Duodenal mucosa (tissue), 2 donors: ENCODE measurements around the gene FCHSD2.

Experiments used
- H3K27ac ChIP-seq: one replicate; pipeline ENCODE4 v1.7.0; 2013; ENCODE audit warnings: low read depth, low read length
- H3K27me3 ChIP-seq, 2 donors: one replicate each; pipeline ENCODE4 v1.7.0; 2013; ENCODE audit warnings: low read length in 2 of 2, control low read depth in 1 of 2; ENCODE audit not compliant: insufficient read depth in 2 of 2, control insufficient read depth in 1 of 2
- H3K36me3 ChIP-seq, 2 donors: one replicate each; pipeline ENCODE4 v1.7.0; 2013; ENCODE audit warnings: low read length in 2 of 2, control low read depth in 1 of 2; ENCODE audit not compliant: insufficient read depth in 2 of 2, control insufficient read depth in 1 of 2
- H3K4me1 ChIP-seq, 2 donors: one replicate each; pipeline ENCODE4 v1.7.0; 2013; ENCODE audit warnings: low read length in 2 of 2, control low read depth in 1 of 2; ENCODE audit not compliant: insufficient read depth in 2 of 2, control insufficient read depth in 1 of 2
- H3K4me3 ChIP-seq, 2 donors: one replicate each; pipeline ENCODE4 v1.7.0; 2013; ENCODE audit warnings: low read length in 2 of 2, low read depth in 1 of 2
- H3K9ac ChIP-seq, 2 donors: one replicate each; pipeline ENCODE4 v1.7.0; 2013; ENCODE audit warnings: low read length in 2 of 2, low read depth in 1 of 2
- H3K9me3 ChIP-seq, 2 donors: one replicate each; pipeline ENCODE4 v1.7.0; 2013; ENCODE audit warnings: low read length in 2 of 2, control low read depth in 1 of 2; ENCODE audit not compliant: control insufficient read depth in 1 of 2

FCHSD2 gene

DNA sequence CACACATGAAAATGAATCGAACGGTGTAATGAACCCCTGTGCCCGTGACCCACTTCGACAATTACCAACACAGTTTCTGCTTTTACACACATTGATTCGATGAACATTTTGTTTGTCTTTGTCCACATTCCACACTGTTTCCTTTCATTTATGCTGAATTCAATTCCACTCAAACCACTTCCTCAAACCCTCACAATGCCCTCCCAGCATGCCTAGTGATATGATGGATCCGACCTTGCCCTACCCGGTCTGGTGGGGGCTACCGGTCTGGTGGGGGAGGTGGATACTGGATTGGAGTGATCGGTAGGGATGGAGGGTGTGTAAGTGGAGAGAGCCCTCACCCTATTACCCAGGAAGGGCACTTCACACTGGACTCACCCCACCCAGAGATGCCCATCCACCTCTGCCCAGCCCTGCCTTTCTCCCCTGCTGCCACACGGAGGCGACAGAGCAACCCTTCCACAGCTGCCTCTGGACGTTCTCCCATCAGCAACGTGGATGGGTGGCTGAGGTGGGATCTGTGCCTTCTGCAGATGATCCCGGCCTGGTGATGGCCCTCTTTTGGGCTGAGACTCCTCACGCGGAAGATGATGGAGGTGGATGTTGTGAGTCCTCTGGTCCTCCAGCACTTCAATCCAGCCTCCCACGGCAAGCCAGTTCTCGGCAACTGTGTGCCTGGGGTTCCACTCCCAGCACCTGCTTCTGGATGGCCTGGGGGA is 43.0 kb upstream of the FCHSD2 start:
- H3K9ac ChIP-seq, result no peak overlapping the region
- H3K4me1 ChIP-seq, result peaks cover 21 to 22% of the 10 kb centered on the region in 2 donors
- peak overlapping the region in 1 of 2 donors; percentile 1 for H3K4me3 ChIP-seq
- H3K27ac ChIP-seq, result no peak overlapping the region
- no peaks in the 10 kb centered on the region for H3K36me3 ChIP-seq
- no peaks in the 10 kb centered on the region for H3K9me3 ChIP-seq
- H3K27me3 ChIP-seq, result no peaks in the 10 kb centered on the region

- no peaks in the 10 kb centered on the region for H3K36me3 ChIP-seq
- no peak overlapping the region for H3K27ac ChIP-seq
- no peaks in the 10 kb centered on the region for H3K27me3 ChIP-seq
- H3K4me1 ChIP-seq, result peaks cover 23 to 25% of the 10 kb centered on the region in 2 donors
- H3K4me3 ChIP-seq, result no peak overlapping the region
- H3K9ac ChIP-seq, result no peak overlapping the region
- H3K9me3 ChIP-seq, result no peaks in the 10 kb centered on the region
Observed at GRCh38 chr11:73182824-73183321, 40.8 kb upstream of the FCHSD2 start.

DNA sequence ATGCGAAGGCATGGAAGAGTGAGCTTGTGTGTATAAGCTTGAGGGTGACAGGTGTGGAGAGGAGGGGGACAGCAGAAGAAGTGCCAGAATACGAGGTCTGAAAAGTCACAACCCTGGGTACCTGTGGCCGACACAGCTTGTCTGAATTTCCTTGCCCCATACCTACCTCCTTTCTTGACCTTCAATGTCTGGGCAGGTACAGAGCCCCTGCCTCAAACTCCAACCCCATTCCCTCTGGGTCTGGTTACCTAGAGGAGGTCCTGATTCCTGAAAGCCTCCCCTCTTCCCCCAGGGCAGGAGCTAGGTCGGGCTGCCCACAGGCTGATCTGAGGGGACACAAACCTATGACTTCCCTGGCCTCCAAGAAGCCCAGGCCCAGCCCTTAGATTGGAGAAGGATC is 36.6 kb upstream of the FCHSD2 start:
- Histone ChIP-seq H3K27me3 (no peaks in the 10 kb centered on the region), H3K36me3 (no peaks in the 10 kb centered on the region), H3K4me3 (no peak overlapping the region), H3K27ac (no peak overlapping the region), H3K9ac (no peak overlapping the region), H3K9me3 (no peaks in the 10 kb centered on the region), H3K4me1 (peaks cover 36 to 37% of the 10 kb centered on the region in 2 donors)

- no peak overlapping the region for H3K4me3 ChIP-seq
Observed at GRCh38 chr11:73177778-73178539, 35.8 kb upstream of the FCHSD2 start.

DNA sequence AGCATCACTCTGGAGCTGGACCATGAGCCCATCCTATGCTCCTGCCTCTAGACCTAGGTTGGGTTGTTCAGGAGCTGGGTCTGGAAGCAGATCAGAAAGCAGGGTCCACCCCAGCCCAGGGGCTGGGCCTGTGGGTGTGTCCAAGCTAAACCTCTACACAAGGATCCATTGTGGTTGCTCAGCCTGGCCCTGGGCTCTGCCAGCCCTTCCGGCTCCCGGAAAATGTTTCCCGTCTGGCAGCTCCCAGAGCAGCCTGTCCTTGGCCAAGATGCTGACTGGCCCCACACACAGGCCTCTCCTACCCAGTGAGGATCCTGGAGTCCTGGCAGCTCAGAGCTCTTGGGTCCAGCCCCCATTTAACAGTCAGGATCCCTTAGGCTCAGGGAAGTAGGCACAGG is 35.3 kb upstream of the FCHSD2 start:
- H3K4me3 ChIP-seq, result no peak overlapping the region
- peaks cover 25 to 27% of the 10 kb centered on the region in 2 donors for H3K4me1 ChIP-seq
- no peak overlapping the region for H3K9ac ChIP-seq
- no peaks in the 10 kb centered on the region for H3K9me3 ChIP-seq
- H3K27ac ChIP-seq, result no peak overlapping the region
- H3K36me3 ChIP-seq, result no peaks in the 10 kb centered on the region
- H3K27me3 ChIP-seq, result no peaks in the 10 kb centered on the region

More at GRCh38 chr11:73177778-73178539, 35.8 kb upstream of the FCHSD2 start:
- Histone ChIP-seq H3K9me3 (no peaks in the 10 kb centered on the region), H3K4me1 (peaks cover 31 to 32% of the 10 kb centered on the region in 2 donors), H3K27ac (no peak overlapping the region), H3K36me3 (no peaks in the 10 kb centered on the region), H3K9ac (no peak overlapping the region), H3K27me3 (no peaks in the 10 kb centered on the region)

DNA sequence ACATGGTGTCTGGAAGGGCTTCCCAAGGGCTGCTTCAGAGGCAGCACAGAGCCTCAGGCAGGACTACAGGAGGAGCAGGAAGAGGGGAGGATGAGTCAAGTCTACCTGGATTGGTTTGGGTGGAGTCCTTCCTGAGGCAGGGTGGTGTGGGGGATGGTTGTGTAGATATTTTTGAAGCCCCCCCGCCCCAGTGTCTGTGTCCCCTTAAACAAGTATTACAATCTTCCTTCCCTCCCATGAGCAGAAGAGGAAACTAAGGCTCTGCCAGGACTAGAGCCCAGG is 34.7 kb upstream of the FCHSD2 start:
- Histone ChIP-seq H3K9ac (no peak overlapping the region), H3K4me1 (peaks cover 25 to 27% of the 10 kb centered on the region in 2 donors), H3K27ac (no peak overlapping the region), H3K27me3 (no peaks in the 10 kb centered on the region), H3K9me3 (no peaks in the 10 kb centered on the region), H3K36me3 (no peaks in the 10 kb centered on the region), H3K4me3 (no peak overlapping the region)

GRCh38 chr11:73176145-73176873 is 34.2 kb upstream of the FCHSD2 start:
- Histone ChIP-seq H3K27ac (no peak overlapping the region), H3K4me1 (peaks cover 27 to 29% of the 10 kb centered on the region in 2 donors), H3K36me3 (no peaks in the 10 kb centered on the region), H3K9ac (no peak overlapping the region), H3K4me3 (no peak overlapping the region), H3K9me3 (no peaks in the 10 kb centered on the region), H3K27me3 (no peaks in the 10 kb centered on the region)

GRCh38 chr11:73175551-73176144 is 33.5 kb upstream of the FCHSD2 start:
- no peak overlapping the region for H3K4me3 ChIP-seq
- H3K4me1 ChIP-seq, result peaks cover 27 to 29% of the 10 kb centered on the region in 2 donors
- no peaks in the 10 kb centered on the region for H3K36me3 ChIP-seq
- H3K9ac ChIP-seq, result no peak overlapping the region
- H3K9me3 ChIP-seq, result no peaks in the 10 kb centered on the region
- H3K27ac ChIP-seq, result no peak overlapping the region
- H3K27me3 ChIP-seq, result no peaks in the 10 kb centered on the region

DNA sequence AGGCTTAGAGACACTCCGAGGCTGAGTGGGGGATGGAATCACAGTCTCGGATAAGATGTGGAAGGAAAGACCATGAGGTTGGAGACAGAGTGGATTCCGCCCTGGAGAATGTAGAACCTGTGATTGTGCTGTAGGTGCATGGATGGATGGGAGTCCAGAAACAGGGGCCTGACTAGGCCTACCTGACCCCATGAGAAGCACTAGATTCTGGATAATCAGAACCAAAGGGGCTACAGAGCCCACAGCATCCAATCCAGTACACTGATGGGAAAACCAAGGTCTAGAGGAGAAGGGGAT is 32.3 kb upstream of the FCHSD2 start:
- H3K4me1 ChIP-seq, result peaks cover 27 to 29% of the 10 kb centered on the region in 2 donors
- H3K36me3 ChIP-seq, result no peaks in the 10 kb centered on the region
- no peak overlapping the region for H3K9ac ChIP-seq
- no peaks in the 10 kb centered on the region for H3K27me3 ChIP-seq
- H3K27ac ChIP-seq, result no peak overlapping the region
- no peaks in the 10 kb centered on the region for H3K9me3 ChIP-seq
- no peak overlapping the region for H3K4me3 ChIP-seq
